ENCODE data around the gene REG4. TPM values are rescaled to one million over a fixed set of nuclear protein-coding genes. Genes with fewer than 3 reads are reported as not detected.

Gene REG4
- total RNA-seq = not detected in 2 replicates

DNA sequence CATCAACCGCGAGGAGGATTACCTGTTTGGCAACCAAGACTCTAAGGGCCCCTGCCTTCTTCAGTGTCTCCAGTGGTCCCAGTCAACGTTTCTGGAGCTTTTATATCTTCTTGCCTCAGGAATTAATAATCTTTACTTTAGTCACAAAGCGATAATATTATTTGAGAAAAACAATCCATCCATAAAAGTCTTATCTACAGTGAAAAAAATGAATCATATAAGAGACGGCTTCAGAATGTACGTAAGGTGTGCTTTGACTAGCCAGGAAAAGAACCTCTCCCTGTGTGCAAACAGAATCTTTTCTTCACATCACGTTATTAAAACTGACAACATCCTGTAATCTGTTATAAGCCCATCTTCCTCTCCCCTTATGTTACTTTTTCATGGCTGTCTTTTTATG, at the start of gene REG4:
Gene REG4 (minus strand): TSS at position 74 of the 400 bp plus-strand sequence. CDS start 2,691 bp downstream, outside the sequence.

DNA sequence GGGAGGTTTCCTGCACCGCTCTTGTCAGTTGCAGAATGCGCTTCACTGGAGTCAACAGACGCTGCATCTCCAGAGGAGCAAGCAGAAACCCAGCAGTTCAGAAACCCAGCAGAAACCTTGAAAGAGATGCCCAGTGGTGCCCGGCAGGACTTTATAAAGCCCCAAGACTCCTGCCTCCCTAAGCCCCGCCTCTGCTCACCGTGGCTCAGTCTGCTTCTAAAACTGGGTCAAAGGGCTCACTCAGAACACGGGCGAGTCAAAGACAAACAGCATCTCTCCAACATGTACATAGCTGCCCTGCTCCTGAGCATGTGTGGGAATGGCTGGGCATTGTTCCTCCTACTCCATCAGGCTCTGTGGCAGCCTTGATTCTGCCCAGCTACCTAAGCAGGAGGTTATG, 42.5 kb downstream of the REG4 start, which contains the start of gene HMGCS2:
Gene HMGCS2 (minus strand): TSS at position 128 of the 400 bp plus-strand sequence. CDS start 61 bp downstream, at position 67.

Other genes starting within 250 kb of the REG4 start
- 7.9 and 12.1 TPM in 2 replicates for gene ZNF697, start 163.2 kb downstream of the REG4 start, total RNA-seq
- gene PHGDH, start 99.5 kb downstream of the REG4 start, total RNA-seq = 110 and 146 TPM in 2 replicates
- gene HMGCS2, start 42.6 kb downstream of the REG4 start, total RNA-seq = not detected in 2 replicates
- not detected in 2 replicates for gene ADAM30, start 85.1 kb upstream of the REG4 start, total RNA-seq